Sigmoid colon (tissue), 4 donors: ENCODE results near the gene ATP6V1F.

Experiments
- CTCF ChIP-seq, 4 experiments: fragments of 450-650 bp in 3 of 4; fragments of 200-600 bp in 1 of 4; IDR thresholded peaks; one replicate each; pipeline ENCODE4 v1.5.1; 2016 to 2019; ENCODE audit warnings: antibody characterized with exemption in 4 of 4, mild to moderate bottlenecking in 3 of 4, moderate library complexity in 2 of 4
- POLR2A ChIP-seq, 2 donors: fragments of 450-650 bp; IDR thresholded peaks; one replicate each; pipeline ENCODE4 v1.6.1; 2016; ENCODE audit warnings: antibody characterized with exemption in 2 of 2, mild to moderate bottlenecking in 2 of 2, moderate library complexity in 2 of 2
- POLR2AphosphoS5 ChIP-seq, 4 donors: sonication (generic); formaldehyde crosslinking; IDR thresholded peaks; one replicate each; pipeline ENCODE4 v1.6.1; 2017; ENCODE audit warnings: antibody characterized with exemption in 4 of 4

GRCh38 chr7:128856001-128856718 is 6.5 kb upstream of the ATP6V1F start:
- TF ChIP-seq POLR2A (IDR thresholded peaks at IDR 0.05) = no peak
- TF ChIP-seq CTCF (IDR thresholded peaks at IDR 0.05) = no peak
- no peak for TF ChIP-seq POLR2AphosphoS5 (IDR thresholded peaks at IDR 0.05)
